ENCODE data around the gene VAV1. TPM values are rescaled to one million over a fixed set of nuclear protein-coding genes. Genes with fewer than 3 reads are reported as not detected.

VAV1 gene
- total and polyA plus RNA-seq, 2 donors (not counting 1 experiment from before 2014, with no cell fraction given) = 62.7 to 98.8 TPM

- H3K27ac ChIP-seq (ENCODE audit: low read length in 2 of 2) = peak overlapping the region; percentile 90 to 98
- ATAC-seq (ENCODE audit: low read depth) (peak; percentile 5), DNase-seq (peak; percentile 82)
- Mint-ChIP-seq H3K27ac (peak overlapping the region; percentile 93), H3K4me3 (peak overlapping the region; percentile 94), H3K27me3 (no peaks in the 10 kb centered on the region), H3K9me3 (ENCODE audit: insufficient read depth) (no peaks in the 10 kb centered on the region), H3K4me1 (peaks cover 36% of the 10 kb centered on the region)
- peak overlapping the region; percentile 69 to 89 (median 88) for H3K4me3 ChIP-seq (ENCODE audit: control extremely low read depth in 1 of 5, extremely low read depth in 1 of 5, insufficient read depth in 1 of 5, low read depth in 2 of 5, low read length in 4 of 5)
- ChIA-PET POLR2A (interaction anchor here (1.0 to 1.3 kb wide), 5 partner anchors 10 to 219 kb away, joined by 3 to 19 read pairs (median 4); no protein-coding TSS in a partner anchor), CTCF (interaction anchor here (0.6 to 5.3 kb wide), 21 partner anchors 8 to 1700 kb away, joined by 3 to 118 read pairs (median 4); partner anchors contain the start of genes ADGRE1 and VAV1)
- peak overlapping the region; percentile 80 for H2AFZ ChIP-seq (ENCODE audit: insufficient read depth, low read depth, low read length, poor library complexity, severe bottlenecking)
- peak overlapping the region; percentile 95 for H3K4me2 ChIP-seq (replicated peaks; ENCODE audit: low read depth, low read length, poor library complexity, severe bottlenecking)
- no peaks in the 10 kb centered on the region for H3K9me3 ChIP-seq (ENCODE audit: control extremely low read depth in 1 of 3, control insufficient read depth in 2 of 3, insufficient read depth in 1 of 3, low read length in 2 of 3)
- peak overlapping the region; percentile 88 for H3K9ac ChIP-seq (ENCODE audit: low read length)
- intact Hi-C loops (cut with micrococcal nuclease) = loop anchor here (1.0 to 5.0 kb wide), 7 partner anchors 14 to 538 kb away; partner anchors contain the start of gene CD70
- peaks cover 0 to 8% of the 10 kb centered on the region in 2 experiments for H3K36me3 ChIP-seq (replicated peaks in 1 of 2; ENCODE audit: control extremely low read depth in 1 of 2, control insufficient read depth in 1 of 2, extremely low read depth in 1 of 2, insufficient read depth in 2 of 2, low read length in 1 of 2)
- H3K27me3 ChIP-seq (replicated peaks in 1 of 4; ENCODE audit: control extremely low read depth in 1 of 4, control insufficient read depth in 3 of 4, insufficient read depth in 4 of 4, low read length in 3 of 4) = no peaks in the 10 kb centered on the region
- H3K4me1 ChIP-seq (ENCODE audit: control insufficient read depth in 2 of 2, insufficient read depth in 2 of 2, low read length in 2 of 2) = peaks cover 38 to 48% of the 10 kb centered on the region in 2 donors
- WGBS (ENCODE audit: insufficient coverage) = 23% methylated on average over 25 of the region's 25 CpGs
- H4K20me1 ChIP-seq (ENCODE audit: control insufficient read depth, insufficient read depth, low read length, poor library complexity, severe bottlenecking) = no peaks in the 10 kb centered on the region
- H3K79me2 ChIP-seq (ENCODE audit: control insufficient read depth, insufficient read depth, low read length) = peaks cover 14% of the 10 kb centered on the region
- peak; percentile 70 for TF ChIP-seq CTCF (IDR thresholded peaks at IDR 0.05)
- TF ChIP-seq EZH2 (IDR thresholded peaks at IDR 0.05; ENCODE audit: borderline replicate concordance, insufficient read depth, low read depth, low read length, poor library complexity, severe bottlenecking) = no peak
Measured at GRCh38 chr19:6736169-6736916, 36.2 kb upstream of the VAV1 start.
